HG03439 (cell line): Measurements from ENCODE around the gene CDSN.
"Not testable (repeated sequence)": the region's sequence is repeated elsewhere in the genome, so short reads cannot be mapped to it uniquely, and the experiment has no call there.

ENCODE experiments used
- ATAC-seq: cut with Tn5 transposase; IDR thresholded peaks from one replicate; pipeline ENCODE4 v1.9.1; 2021; ENCODE audit warnings: mild to moderate bottlenecking, moderate library complexity; ENCODE audit not compliant: unreplicated experiment

CDSN gene

GRCh38 chr6:31120151-31120915 is at the start of gene CDSN:
Gene CDSN (minus strand): TSS chr6:31120446. CDS start chr6:31120419, 27 bp downstream.
- ATAC-seq = no peak

GRCh38 chr6:31169123-31169857 is 49.0 kb upstream of the CDSN start:
- ATAC-seq = no peak

GRCh38 chr6:31168606-31169005 is 48.4 kb upstream of the CDSN start:
- ATAC-seq = no peak

- no peak for ATAC-seq
Observed at GRCh38 chr6:31165986-31166385, 45.7 kb upstream of the CDSN start.

- ATAC-seq = peak; percentile 65
Observed at GRCh38 chr6:31165064-31165832, 45.0 kb upstream of the CDSN start.

- ATAC-seq = not testable (repeated sequence)
Observed at GRCh38 chr6:31164475-31165063, 44.3 kb upstream of the CDSN start.

GRCh38 chr6:31163922-31164321 is 43.7 kb upstream of the CDSN start:
- no peak for ATAC-seq

GRCh38 chr6:31162463-31163165 is 42.4 kb upstream of the CDSN start:
- ATAC-seq = no peak

- no peak for ATAC-seq
Observed at GRCh38 chr6:31161216-31162126, 41.2 kb upstream of the CDSN start.

- peak; percentile 6 for ATAC-seq
Observed at GRCh38 chr6:31158863-31159855, 38.9 kb upstream of the CDSN start.

GRCh38 chr6:31158140-31158862 is 38.1 kb upstream of the CDSN start, which contains the start of gene TCF19:
Gene TCF19 (plus strand): TSS chr6:31158589. CDS start chr6:31159470, 881 bp downstream.
- ATAC-seq = peak; percentile 78

- no peak for ATAC-seq
Observed at GRCh38 chr6:31157513-31158139, 37.4 kb upstream of the CDSN start, which contains the start of gene CCHCR1. Gene CCHCR1 (minus strand): TSS chr6:31157802. CDS start chr6:31157600, 202 bp downstream.

GRCh38 chr6:31156641-31157040 is 36.4 kb upstream of the CDSN start:
- no peak for ATAC-seq

GRCh38 chr6:31154436-31154835 is 34.2 kb upstream of the CDSN start:
- no peak for ATAC-seq

GRCh38 chr6:31152781-31153180 is 32.5 kb upstream of the CDSN start:
- ATAC-seq = no peak

GRCh38 chr6:31149827-31150447 is 29.7 kb upstream of the CDSN start:
- no peak for ATAC-seq
